Bronchial epithelial cell (primary cell): ENCODE results near the gene COQ8A. TPM values are rescaled to one million over a fixed set of nuclear protein-coding genes. Genes with fewer than 3 reads are reported as not detected.

ENCODE experiments used
- DNase-seq: peaks from one replicate; pipeline ENCODE4 v3.0.0-alpha.2; 2010; ENCODE audit warnings: low read depth
- FAIRE-seq: peaks from 2 replicates; lab custom pipeline; 2011; peaks lifted over from hg19 to GRCh38; lab: Jason Lieb, UNC
- H3K27me3 ChIP-seq: 2 replicates; pipeline ENCODE4 v1.5.1; 2011; ENCODE audit warnings: low read length; ENCODE audit not compliant: control insufficient read depth, insufficient read depth
- H3K36me3 ChIP-seq: 2 replicates; pipeline ENCODE4 v1.5.1; 2011; ENCODE audit warnings: low read length; ENCODE audit not compliant: control insufficient read depth, insufficient read depth
- H3K4me3 ChIP-seq: 2 replicates; pipeline ENCODE4 v1.5.1; 2011; ENCODE audit warnings: mild to moderate bottlenecking, low read depth, low read length, control low read depth
- total RNA-seq: library from RNA; depleted of rRNA; stranded (reverse); fragments of >200 nt; gene quantifications from 2 replicates; pipeline ENCODE4 v1.2.1, GENCODE V29; 2014
- TF ChIP-seq, protein P1 (sequence below): IDR thresholded peaks from 2 replicates; pipeline ENCODE4 v1.5.1; 2011; ENCODE audit warnings: mild to moderate bottlenecking, moderate library complexity, low read length, control low read depth, inconsistent platforms; ENCODE audit not compliant: insufficient read depth, severe bottlenecking

COQ8A gene
- total RNA-seq, 1 donor from 2014 or later = 6.1 TPM

DNA sequence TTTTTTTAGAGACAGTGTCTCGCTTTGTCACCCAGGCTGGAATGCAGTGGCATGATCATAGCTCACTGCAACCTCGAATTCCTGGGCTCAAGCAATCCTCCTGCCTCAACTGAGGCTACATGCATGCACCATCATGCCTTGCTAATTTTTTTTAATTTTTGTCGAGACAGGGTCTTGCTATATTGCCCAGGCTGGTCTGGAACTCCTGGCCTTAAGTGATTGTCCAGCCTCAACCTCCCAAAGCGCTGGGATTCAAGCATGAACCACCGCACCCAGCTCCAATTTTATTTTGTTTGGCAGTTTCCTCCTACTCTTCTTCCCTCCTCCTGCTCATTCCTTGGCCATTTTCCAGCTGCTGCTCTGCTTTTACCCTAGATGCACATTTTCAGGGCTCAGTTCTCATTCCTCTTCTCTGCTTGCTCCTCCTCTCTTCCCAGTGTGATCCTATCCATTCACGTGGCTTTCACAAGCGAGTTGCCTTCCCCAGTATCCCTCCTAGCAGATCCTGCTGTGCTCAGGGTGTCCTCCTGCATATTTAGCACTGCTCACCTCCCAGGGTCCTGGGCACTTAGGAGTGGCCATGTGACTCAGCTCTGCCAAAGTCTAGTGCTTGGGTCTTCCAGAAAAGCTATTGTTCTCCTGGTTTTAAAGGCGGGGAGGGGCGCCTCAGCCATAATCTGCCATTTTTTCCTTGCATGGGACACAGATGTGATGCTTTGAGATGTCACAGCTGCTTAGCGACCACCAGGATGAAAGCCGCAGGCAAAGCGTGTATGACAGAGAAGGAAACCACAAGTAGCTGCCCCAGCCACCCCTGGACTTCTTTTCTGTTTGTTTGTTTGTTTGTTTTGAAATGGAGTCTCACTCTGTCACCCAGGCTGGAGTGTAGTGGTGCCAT lies 36.0 kb upstream of the COQ8A start:
- no peaks in the 10 kb centered on the region for H3K36me3 ChIP-seq
- no peaks in the 10 kb centered on the region for H3K27me3 ChIP-seq
- DNase-seq (no peak), FAIRE-seq (no peak)
- TF ChIP-seq, protein P1, sequence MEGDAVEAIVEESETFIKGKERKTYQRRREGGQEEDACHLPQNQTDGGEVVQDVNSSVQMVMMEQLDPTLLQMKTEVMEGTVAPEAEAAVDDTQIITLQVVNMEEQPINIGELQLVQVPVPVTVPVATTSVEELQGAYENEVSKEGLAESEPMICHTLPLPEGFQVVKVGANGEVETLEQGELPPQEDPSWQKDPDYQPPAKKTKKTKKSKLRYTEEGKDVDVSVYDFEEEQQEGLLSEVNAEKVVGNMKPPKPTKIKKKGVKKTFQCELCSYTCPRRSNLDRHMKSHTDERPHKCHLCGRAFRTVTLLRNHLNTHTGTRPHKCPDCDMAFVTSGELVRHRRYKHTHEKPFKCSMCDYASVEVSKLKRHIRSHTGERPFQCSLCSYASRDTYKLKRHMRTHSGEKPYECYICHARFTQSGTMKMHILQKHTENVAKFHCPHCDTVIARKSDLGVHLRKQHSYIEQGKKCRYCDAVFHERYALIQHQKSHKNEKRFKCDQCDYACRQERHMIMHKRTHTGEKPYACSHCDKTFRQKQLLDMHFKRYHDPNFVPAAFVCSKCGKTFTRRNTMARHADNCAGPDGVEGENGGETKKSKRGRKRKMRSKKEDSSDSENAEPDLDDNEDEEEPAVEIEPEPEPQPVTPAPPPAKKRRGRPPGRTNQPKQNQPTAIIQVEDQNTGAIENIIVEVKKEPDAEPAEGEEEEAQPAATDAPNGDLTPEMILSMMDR = no peak
- no peak overlapping the region for H3K4me3 ChIP-seq

GRCh38 chr1:226904772-226905171 lies 35.3 kb upstream of the COQ8A start:
- H3K27me3 ChIP-seq = no peaks in the 10 kb centered on the region
- no peak for FAIRE-seq
- TF ChIP-seq, protein P1 = no peak
- no peak overlapping the region for H3K4me3 ChIP-seq
- no peak for DNase-seq
- H3K36me3 ChIP-seq = no peaks in the 10 kb centered on the region

- H3K4me3 ChIP-seq = no peak overlapping the region
- no peak for DNase-seq
- no peaks in the 10 kb centered on the region for H3K36me3 ChIP-seq
- TF ChIP-seq, protein P1 = no peak
- H3K27me3 ChIP-seq = no peaks in the 10 kb centered on the region
- no peak for FAIRE-seq
Observed at GRCh38 chr1:226908419-226908818, 31.7 kb upstream of the COQ8A start.

DNA sequence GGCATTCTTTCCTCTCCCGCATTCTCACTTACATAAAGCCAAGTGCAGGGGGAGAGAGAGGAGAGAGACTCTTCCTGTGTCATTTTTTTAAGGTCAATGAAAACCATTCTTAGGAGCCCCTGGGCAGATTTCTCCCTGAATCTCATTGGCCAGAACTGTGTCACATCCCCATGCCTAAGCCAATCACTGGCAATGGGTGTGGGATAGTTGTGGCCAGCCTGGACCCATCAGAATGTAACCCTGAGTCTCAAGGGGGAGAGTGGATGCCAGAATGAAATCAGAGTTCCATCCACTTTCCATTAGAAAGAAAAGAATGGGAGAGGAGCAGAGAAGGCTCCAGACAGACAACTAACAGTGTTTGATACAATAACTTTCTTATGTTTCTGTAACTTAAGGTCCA lies 31.2 kb upstream of the COQ8A start:
- FAIRE-seq = no peak
- Histone ChIP-seq H3K4me3 (no peak overlapping the region), H3K36me3 (no peaks in the 10 kb centered on the region), H3K27me3 (no peaks in the 10 kb centered on the region)
- TF ChIP-seq, protein P1 = no peak
- no peak for DNase-seq

DNA sequence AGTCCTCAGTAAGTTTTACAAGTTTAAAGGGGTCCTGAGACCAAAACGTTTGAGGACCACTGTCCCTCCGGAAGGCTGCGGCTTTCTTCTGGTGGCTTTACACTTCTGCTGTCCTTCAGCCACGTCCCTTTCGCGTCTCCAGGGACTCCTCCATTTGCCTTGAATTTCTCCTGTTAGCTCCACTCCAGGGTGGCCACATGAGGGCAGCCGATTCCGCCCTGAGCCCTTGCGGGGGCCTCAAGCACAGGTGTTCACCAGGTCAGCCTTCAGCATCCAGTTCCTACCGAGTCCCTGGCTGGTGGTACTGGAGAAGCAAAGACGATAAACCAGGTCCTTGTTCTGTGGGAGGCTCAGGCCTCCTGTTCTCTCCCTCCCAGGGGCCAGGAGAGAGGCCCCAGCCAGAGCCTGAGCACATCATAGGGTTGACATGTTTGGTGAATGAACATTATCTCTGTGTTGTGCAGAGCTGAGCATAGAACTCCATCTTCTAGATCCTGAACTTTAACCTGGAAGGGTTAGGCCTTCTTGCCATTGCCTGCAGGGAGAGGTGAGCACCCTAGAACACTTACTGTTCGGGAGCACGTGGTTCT lies 27.4 kb upstream of the COQ8A start:
- FAIRE-seq = peak; percentile 60
- H3K4me3 ChIP-seq = no peak overlapping the region
- H3K27me3 ChIP-seq = no peaks in the 10 kb centered on the region
- TF ChIP-seq, protein P1 = peak; percentile 78
- no peaks in the 10 kb centered on the region for H3K36me3 ChIP-seq
- peak; percentile 45 for DNase-seq
